ENCODE results near the gene EXT2. TPM values are rescaled to one million over a fixed set of nuclear protein-coding genes. Genes with fewer than 3 reads are reported as not detected.

The EXT2 gene
- total RNA-seq, 4 donors from 2014 or later, result 63.9 to 66.6 (median 65.9) TPM

DNA sequence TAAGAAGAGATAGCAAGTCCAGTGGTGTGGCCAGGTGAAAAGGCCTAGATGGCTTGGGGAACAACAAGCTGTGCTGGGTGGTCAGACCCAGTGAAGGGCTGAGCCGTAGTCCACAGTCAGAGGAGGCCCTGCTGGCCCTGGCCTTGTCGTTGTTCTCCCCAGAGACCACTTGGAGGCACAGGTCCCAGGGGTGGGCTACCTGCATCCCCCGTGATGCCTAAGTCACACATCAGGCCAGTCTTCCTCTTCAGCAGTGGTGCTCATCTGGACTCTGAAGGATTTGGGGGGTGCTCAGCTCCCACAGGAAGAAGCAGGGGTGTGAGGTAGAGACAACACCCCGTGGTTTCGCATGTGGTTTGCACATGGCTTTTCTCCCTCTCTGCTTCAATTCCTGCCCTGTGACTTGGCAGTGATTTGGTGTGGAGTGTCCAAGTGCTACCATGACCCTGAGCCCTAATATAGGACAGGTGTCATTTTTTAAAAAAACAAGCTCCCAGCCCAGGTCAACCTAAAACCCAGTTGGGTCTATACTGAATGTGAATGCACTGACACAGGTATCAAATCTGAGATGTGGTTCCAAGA, 163.5 kb downstream of the EXT2 start:
- Histone ChIP-seq H3K27ac (no peak overlapping the region), H3K4me3 (no peak overlapping the region), H3K9me3 (no peaks in the 10 kb centered on the region), H3K4me1 (no peaks in the 10 kb centered on the region), H3K27me3 (peaks cover 15% of the 10 kb centered on the region), H3K36me3 (no peaks in the 10 kb centered on the region)
- WGBS, 2 donors (ENCODE audit: low coverage in 1 of 2), result 80 to 100% methylated on average over 1 to 2 of the region's 5 CpGs
- no peak for TF ChIP-seq POLR2AphosphoS5 (IDR thresholded peaks at IDR 0.05)
- no peak for TF ChIP-seq POLR2A (IDR thresholded peaks at IDR 0.05)
- TF ChIP-seq, protein P1, sequence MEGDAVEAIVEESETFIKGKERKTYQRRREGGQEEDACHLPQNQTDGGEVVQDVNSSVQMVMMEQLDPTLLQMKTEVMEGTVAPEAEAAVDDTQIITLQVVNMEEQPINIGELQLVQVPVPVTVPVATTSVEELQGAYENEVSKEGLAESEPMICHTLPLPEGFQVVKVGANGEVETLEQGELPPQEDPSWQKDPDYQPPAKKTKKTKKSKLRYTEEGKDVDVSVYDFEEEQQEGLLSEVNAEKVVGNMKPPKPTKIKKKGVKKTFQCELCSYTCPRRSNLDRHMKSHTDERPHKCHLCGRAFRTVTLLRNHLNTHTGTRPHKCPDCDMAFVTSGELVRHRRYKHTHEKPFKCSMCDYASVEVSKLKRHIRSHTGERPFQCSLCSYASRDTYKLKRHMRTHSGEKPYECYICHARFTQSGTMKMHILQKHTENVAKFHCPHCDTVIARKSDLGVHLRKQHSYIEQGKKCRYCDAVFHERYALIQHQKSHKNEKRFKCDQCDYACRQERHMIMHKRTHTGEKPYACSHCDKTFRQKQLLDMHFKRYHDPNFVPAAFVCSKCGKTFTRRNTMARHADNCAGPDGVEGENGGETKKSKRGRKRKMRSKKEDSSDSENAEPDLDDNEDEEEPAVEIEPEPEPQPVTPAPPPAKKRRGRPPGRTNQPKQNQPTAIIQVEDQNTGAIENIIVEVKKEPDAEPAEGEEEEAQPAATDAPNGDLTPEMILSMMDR (IDR thresholded peaks at IDR 0.05), result no peak
- no peak for TF ChIP-seq EP300 (IDR thresholded peaks at IDR 0.05)
- ATAC-seq, result no peak

DNA sequence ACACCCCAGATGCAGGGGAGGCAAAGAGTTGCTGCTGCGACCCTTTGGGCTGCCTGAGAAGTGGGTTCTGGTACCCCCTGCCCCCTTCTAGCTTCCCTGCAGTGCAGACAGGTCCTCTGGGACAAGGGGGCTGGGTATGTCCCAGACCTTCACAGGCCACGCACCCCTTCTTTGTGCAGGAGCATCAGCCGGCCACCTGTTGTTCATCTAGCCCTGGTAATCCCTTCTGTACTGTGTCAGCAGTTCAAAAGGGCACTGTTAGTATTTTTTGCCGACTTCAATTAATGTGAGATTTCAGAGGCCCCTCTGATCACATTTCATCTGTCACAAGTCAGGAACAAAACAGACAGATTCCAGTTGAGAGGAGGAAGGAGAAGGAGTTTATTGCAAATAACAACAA, 164.6 kb downstream of the EXT2 start:
- H3K36me3 ChIP-seq, result no peaks in the 10 kb centered on the region
- H3K27ac ChIP-seq, result no peak overlapping the region
- H3K4me1 ChIP-seq, result no peaks in the 10 kb centered on the region
- TF ChIP-seq EP300 (IDR thresholded peaks at IDR 0.05) (no peak), POLR2A (IDR thresholded peaks at IDR 0.05) (no peak), POLR2AphosphoS5 (IDR thresholded peaks at IDR 0.05) (no peak)
- TF ChIP-seq, protein P1 (IDR thresholded peaks at IDR 0.05), result no peak
- H3K9me3 ChIP-seq, result no peaks in the 10 kb centered on the region
- ATAC-seq, result no peak
- peaks cover 26% of the 10 kb centered on the region for H3K27me3 ChIP-seq
- no peak overlapping the region for H3K4me3 ChIP-seq
- 30 to 72% methylated on average over 2 of the region's 4 CpGs for WGBS, 2 donors (ENCODE audit: low coverage in 1 of 2)

DNA sequence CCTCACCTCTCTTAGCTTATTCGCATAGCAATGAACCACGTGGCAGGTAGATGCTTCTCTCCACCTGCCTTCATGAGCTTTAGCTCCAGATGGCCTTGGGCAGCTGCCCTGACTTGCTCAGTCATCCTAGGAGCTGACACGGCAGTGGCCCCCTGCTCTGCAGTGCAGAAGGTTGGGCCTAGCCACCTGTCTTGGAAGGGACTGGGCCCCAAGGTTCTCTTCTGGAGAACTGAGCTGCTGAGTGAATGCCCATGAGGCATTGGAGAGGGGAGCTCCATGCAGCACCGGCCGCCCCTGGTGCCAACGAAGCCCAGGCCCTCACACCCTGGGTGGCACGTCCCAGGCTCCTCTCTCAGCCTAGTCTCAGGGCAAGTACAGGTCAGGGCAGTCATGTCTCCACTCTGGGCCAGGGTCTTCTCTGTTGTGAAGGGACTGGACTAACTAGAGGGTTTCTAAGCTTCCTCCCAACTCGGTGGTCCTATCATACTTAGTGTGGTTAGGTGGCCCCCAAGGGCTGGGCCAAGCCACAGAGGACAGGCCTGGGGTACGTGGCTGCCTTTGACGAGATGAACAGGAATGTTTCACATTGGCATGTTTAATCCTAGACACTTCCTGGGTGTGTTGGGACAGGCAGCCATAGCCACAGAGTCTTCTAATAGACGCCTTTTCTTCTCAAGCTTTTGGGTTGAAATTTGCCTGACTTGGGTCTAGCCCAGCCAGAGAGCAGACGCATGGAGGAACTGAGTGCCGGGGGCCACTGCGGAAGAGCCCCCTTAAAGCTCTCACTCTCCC, 166.5 kb downstream of the EXT2 start:
- Histone ChIP-seq H3K27me3 (peaks cover 28% of the 10 kb centered on the region), H3K4me1 (no peaks in the 10 kb centered on the region), H3K36me3 (no peaks in the 10 kb centered on the region), H3K9me3 (no peaks in the 10 kb centered on the region), H3K27ac (no peak overlapping the region), H3K4me3 (no peak overlapping the region)
- no peak for ATAC-seq
- 91% methylated on average over 6 of the region's 14 CpGs; no CpG with 5 or more reads in 1 of the 2 donors for WGBS, 2 donors (ENCODE audit: low coverage in 1 of 2)
- TF ChIP-seq, protein P1 (IDR thresholded peaks at IDR 0.05), result no peak
- TF ChIP-seq POLR2A (IDR thresholded peaks at IDR 0.05) (no peak), POLR2AphosphoS5 (IDR thresholded peaks at IDR 0.05) (no peak), EP300 (IDR thresholded peaks at IDR 0.05) (no peak)

DNA sequence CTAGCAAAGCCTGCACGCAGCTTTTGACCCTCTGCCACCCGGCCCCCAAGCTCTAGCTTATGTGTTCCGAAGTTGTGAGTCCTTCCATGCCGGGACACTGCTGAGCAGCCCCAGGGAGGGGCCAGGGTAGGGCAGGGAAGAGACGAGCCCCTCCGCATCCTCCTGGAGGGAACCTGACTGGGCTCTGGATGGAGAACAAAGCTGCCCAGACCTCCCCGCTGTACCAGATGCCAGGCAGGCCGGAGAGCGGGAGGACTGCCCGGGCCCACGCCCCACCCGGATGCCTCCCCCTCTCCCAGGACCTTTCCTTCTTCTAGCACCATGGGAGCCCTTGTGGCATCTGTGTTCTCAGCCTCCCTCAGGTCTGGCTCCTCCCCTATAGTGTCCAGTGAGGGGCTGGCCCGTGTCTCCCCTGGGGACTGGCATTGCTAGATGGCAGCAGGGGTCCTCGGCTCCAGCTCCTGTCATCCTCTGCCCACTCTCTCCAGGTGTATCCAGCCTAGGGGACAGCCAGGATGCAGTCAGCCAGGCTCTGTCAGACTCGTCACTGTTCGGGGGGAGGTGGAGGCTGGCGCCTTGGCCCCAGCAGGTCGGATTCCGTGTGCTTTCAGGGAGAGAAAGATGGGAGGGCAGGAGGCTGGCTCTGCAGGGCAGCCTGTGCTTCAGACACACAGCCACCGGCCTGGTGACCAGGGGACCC, 168.4 kb downstream of the EXT2 start:
- Histone ChIP-seq H3K4me3 (no peak overlapping the region), H3K27me3 (peaks cover 28% of the 10 kb centered on the region), H3K36me3 (no peaks in the 10 kb centered on the region), H3K4me1 (no peaks in the 10 kb centered on the region), H3K9me3 (no peaks in the 10 kb centered on the region), H3K27ac (no peak overlapping the region)
- TF ChIP-seq, protein P1 (IDR thresholded peaks at IDR 0.05), result no peak
- no peak for TF ChIP-seq EP300 (IDR thresholded peaks at IDR 0.05)
- TF ChIP-seq POLR2A (IDR thresholded peaks at IDR 0.05), result no peak
- TF ChIP-seq POLR2AphosphoS5 (IDR thresholded peaks at IDR 0.05), result no peak
- ATAC-seq, result no peak
- 50% methylated on average over 2 of the region's 20 CpGs; no CpG with 5 or more reads in 1 of the 2 donors for WGBS, 2 donors (ENCODE audit: low coverage in 1 of 2)
